Fibroblast of peridontal ligament (primary cell): ENCODE data around the gene IGLL5.
A peak's percentile ranks its signal among the peaks of the same experiment; 100 is the strongest.

Experiments used
- DNase-seq: peaks from one replicate; pipeline ENCODE4 v3.0.0-alpha.2; 2010; ENCODE audit errors: extremely low read depth

IGLL5 gene

DNA sequence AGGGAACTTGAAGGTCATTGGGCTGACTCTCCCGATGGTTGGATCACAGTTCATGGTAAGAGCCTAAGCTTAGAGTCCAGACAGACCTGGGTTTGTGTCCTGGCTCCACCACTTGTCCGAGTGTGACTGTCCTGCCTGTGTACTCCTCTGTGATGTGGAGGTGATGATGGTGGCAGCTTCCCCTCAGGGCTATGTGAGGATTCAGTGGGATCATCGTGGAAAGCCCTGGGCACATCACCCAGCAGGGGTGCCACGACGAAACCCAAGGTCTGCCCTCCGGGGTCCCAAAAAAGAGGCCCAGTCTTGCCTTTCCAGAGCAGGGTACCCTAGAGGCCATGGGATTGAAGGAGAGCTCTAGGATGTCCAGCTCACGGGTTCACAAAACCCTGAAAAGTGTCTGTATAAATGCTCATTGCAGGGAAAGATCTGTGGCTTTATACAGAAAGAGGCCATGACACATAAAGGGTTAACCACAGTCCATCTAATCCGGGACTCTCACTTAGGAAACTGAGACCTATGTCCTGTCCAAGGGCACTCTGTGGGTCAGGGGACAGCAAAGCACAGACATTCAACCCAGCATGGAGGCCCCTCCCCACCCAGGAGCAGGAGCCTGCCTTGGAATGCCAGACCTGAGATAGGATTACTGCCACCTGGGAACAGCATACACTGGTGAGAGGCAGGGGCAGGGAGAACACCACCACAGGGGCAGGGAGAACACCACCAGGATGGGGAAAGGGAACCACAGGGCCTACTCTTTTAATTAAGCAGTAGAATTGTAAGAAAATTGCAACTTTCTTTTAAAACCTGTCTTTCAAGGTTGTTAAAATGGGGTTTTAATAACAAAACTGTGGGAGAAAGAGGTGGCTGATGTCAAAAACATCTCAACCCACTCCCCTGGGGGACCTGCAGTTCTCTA is 51.3 kb downstream of the IGLL5 start:
- no peak for DNase-seq

DNA sequence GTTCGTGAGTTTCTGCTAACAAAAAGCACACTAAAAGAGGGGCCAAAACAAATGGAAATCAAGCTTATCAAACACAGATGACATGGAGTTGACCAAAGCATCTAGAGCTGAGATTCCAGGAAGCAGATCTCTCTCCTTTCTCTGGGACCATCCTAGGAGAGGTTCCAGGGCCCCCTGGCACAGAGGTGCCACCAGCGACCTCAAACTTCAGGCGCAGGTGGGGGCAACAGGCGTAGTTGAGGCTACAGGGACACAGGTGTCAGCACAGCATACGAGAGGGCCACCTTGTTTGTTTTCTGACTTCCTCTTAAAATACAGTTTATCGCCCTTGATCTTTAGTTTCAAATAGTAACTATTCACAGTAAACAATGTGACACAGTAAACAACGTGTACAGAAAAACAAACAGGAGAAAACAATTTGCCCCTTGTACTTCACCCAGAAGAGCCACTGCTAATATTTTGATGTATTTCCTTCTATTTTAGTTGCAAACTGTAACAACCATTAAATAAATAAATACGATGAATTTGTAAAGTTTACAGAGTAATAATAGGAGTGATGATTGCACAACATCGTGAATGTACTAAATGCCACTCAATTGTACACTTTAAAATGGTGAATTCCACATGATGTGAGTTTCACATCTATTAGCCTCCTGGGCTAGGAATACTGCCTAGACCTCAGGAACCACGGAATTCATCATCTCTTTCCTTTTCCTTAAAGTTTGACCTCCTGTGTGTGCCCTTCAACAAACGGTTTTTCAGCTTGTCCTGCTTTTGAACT is 52.2 kb downstream of the IGLL5 start:
- no peak for DNase-seq

DNA sequence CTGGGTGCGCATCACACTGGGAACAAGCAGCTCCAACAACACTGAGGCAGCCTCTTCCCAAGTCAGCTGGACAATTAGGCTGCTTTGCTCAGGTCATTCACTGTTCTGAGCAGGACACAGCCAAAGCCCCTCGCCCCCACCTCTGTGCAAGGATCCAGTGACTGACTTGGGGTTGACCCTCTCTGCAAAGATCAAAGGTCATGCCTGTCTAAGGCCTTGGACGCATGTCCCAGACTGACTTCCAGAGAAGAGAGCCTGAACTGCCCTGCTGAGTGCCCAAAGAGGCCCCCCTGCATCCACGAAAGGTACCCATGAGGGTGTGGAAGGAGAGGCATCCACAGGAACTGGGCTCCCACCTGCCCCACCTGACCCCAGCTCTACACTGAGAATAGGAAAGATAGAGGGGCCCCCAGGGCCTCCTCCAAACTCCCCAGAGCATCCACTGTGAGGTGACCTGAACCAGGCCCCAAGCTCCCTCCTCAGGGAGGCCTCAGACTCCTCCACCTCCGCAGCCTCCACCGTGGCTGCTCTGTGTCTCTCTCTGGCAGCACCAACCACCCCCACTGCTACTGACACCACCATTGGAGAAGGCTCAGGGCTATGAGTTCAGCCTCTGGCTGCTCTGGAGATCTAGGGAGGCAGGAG is 53.5 kb downstream of the IGLL5 start:
- no peak for DNase-seq

DNA sequence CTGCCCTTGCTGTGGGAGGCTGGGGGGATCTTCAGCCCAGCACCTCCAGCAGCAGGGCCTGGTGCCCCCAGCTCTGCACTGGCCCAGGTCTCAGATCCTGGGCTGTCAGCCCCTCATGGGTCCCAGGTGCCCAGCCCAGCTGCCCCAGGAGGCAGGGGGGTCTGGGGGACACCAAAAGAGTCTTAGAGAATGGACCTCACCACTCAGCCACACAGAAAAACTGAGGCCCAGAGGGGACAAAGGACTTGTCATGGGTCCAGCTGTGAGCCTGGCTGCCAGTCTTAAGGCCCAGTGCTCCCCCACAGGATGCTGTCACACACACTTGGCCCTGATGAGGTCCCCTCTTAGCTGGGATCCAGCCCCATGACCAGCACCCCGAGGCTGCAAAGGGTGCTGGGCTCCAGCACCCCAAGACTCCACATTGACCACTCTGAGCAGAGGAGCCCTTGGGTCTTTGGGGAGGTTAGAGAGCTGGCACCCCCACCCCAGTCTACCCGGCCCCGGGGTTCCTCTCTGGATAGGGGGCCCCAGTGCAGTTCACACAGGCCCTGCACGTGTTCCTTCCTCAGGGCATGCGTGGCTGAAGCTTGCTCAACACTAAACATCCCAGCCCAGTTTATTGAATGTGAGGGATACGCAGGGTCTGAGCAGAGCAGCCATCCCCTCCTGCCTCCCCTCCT is 54.4 kb downstream of the IGLL5 start:
- DNase-seq, result no peak

DNA sequence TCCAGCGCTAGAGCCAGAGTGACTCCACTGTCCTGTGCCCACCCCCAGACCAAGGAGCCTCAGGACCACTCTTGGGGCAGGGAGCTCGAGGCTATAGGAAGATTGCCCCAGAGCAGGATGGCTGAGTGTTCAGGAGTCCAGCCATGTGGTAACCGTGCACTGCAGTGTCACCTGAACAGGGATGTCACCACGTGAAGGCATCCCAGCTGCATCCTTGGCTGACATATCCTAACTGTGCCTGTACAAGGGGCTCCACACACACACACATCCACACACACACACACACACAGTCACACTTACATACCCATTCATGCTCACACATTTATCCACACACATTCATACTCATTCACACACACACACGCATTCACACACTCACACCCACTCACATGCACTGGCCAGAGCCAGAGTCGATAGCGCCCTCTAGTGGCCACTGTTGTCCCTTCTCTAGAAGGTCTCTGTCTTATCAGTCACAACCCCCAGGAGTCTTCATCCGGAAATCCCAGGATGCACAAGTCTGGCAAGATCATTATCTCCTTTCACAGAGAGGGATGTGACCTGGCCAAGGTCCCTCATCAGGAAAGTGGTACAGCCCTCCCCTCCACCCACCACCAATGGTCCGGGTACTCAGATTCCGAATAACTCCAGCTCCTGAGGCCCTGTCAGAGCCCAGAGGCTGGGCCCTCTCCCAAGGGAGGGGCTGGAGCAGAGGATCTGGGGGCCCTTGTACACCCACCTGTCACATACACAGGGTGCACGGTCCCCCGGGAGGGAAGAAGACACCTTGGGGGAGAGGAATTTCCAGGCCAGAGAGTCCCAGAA is 55.1 kb downstream of the IGLL5 start:
- DNase-seq, result peak; percentile 32

DNA sequence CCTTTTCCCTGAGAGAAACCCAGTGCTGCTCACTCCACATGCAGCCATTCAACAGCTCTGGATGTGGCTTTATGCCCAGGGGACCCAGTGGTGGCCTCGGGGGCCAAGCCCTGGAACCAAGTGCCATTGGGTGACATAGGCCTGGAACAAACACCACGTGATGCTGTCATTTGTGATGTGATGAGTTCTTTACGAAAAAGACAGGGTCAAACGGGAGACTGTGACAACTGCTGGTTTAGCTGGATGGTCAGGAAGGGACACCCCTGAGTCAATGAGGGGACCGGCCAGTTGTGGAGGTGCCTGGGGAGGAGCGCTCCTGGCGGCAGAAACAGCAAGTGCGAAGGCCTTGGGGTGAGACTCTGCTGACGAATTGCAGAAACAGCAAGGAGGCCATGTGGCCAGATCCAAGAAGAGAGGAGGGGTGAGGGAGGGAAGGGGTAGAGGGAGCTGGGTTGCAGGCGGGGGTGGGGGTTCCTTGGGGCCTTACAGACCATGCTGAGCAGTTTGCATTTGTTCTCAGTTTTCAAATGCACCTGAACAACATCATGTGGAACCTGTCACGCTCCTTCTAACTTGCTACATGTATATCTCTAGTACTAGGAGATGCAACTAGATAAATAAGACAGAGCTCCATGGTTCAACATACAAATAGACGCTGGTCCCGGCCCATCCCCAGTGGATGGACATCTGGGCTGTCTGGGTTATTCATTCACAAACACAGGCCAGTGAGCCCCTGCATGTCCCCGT is 56.1 kb downstream of the IGLL5 start:
- DNase-seq, result no peak

DNA sequence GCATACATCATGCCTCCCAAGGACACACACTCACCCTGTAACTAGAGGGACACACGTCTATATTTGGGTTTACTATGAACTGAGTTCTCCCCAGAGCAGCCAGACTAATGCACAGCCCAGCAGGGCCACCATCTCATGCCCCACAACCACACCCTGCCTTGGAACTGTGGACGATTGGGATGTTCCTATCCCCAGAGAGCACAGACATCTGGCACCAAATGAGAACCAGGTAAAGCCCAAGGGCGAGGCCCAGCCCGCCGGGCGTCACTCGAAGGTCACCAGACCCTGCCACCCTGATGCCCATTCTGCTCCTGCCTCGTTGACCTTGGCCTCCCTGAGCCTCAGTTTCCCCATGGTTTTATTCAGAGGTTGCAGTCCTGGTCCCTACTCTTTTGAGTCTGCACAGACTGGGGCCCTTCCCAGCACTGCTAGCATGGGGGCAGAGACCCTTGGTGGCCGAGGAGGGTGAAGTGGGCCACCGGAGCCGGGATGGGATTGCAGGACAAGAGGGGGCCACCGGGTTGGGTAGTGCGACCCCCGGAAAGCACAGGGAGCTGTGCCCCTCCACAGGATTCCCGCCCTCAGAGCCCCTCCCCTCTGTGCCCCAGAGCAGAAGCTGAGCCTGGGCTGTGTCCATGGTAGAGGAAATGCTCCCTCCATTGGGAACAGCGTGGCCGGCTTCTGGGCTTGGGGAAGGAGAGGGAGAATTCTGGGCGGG is 56.8 kb downstream of the IGLL5 start:
- DNase-seq, result no peak

DNA sequence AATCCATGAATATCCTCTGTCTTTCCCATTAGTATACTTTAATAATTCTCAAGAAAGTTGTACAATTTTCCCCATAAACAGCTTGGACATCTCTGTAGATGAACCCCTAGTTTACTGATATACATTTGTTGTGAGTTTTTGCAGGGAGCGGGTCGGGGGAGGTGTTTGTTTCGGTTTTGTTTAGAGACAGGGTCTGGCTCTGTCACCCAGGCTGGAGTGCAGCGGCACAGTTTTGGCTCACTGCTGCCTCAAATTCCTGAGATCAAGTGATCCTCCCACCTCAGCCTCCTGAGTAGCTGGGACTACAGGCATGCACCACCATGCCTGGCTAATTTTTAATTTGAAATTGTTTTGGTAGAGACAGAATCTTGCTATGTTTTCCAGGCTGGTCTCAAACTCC is 57.6 kb downstream of the IGLL5 start:
- no peak for DNase-seq
